Frontal cortex (tissue), 4 donors: Measurements from ENCODE around the gene ARL4C. TPM values are rescaled to one million over a fixed set of nuclear protein-coding genes. Genes with fewer than 3 reads are reported as not detected.
"Not testable (repeated sequence)": the region's sequence is repeated elsewhere in the genome, so short reads cannot be mapped to it uniquely, and the experiment has no call there.

Experiments
- DNase-seq, 2 donors: peaks; one replicate each; pipeline ENCODE4 v3.0.0; 2012; ENCODE audit warnings: low spot score in 2 of 2
- FAIRE-seq: peaks from 2 replicates; lab custom pipeline; 2012; peaks lifted over from hg19 to GRCh38; lab: Jason Lieb, UNC
- total RNA-seq: library from RNA; depleted of rRNA; stranded (reverse); fragments of >200 nt; gene quantifications from one replicate; pipeline ENCODE4 v1.2.3, GENCODE V29; 2014
- donor health status: control.
- donor health status: control.
- donor health status: control.

ARL4C gene
- total RNA-seq, 1 donor from 2014 or later, result 41.2 TPM

GRCh38 chr2:234480337-234480736 lies 16.5 kb downstream of the ARL4C start:
- DNase-seq, result no peak
- no peak for FAIRE-seq

DNA sequence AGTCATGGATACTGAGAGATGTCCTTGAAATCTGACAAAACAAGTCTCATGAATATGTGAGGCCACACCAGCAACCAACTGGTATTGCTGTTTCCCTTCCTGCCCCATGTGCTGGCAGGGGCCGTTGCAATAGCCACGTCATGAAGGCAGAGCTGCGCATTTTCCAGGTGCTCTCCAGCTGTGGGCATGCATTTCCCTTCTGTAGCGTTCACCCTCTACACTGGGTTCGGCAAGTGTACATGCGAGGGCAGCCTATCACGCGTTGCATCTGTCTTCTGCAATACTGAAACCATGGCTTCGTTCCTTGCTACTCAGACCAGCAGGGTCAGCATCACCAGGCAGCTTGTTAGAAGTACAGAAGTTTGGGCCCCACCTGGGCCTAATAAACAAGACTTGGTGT lies 17.4 kb downstream of the ARL4C start:
- DNase-seq, result no peak
- FAIRE-seq, result no peak

DNA sequence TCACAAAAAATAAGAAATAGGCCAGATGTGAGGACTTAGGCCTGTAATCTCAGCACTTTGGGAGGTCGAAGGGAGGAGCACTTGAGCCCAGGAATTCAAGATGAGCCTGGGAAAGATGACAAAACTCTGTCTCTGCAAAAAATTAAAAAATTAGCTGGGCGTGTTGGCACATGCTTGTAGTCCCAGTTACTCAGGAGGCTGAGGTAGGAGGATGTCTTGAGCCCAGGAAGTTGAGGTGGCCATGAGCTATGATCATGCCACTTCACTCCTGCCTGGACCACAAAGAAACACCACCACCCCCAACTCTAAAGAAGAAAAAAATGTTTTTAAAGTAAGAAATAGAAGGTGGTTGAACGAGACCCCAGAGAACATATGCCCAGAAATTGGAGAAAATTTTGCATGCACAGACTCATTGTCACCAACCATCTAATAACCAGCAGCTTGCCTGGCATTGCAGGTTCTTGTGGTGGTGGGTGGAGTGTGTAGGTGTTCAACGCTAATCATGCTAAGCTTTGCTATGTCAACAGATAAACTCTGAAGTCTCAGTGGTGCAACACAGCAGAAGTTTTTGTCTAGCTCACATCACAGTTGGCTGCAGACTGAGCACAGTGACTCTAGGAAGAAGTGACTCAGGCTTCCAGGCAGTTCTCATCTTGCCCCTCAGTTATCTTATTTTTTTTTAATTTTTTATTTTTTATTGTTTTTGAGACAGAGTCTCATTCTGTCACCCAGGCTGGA lies 18.6 kb downstream of the ARL4C start:
- no peak for FAIRE-seq
- DNase-seq, result no peak

GRCh38 chr2:234476766-234477165 lies 20.1 kb downstream of the ARL4C start:
- no peak for FAIRE-seq

GRCh38 chr2:234474654-234475053 lies 22.2 kb downstream of the ARL4C start:
- DNase-seq (no peak), FAIRE-seq (no peak)

More at GRCh38 chr2:234476766-234477165, 20.1 kb downstream of the ARL4C start:
- DNase-seq, result no peak

DNA sequence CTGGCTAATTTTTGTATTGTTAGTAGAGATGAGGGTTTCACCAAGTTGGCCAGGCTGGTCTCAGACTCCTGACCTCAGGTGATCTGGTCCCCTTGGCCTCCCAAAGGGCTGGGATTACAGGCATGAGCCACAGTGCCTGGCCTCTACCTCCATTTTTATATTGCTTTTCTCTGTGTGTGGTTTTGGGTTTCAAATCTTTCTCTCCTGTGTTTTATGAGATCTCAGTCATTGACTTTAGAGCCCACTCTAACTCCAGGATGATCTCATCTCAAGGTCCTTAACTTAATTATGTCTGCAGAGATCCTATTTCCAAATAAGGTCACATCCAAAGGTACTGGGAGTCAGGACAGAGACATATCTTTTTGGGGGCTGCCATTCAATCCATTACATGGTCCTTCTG lies 24.7 kb downstream of the ARL4C start:
- FAIRE-seq, result no peak
- DNase-seq, result no peak

DNA sequence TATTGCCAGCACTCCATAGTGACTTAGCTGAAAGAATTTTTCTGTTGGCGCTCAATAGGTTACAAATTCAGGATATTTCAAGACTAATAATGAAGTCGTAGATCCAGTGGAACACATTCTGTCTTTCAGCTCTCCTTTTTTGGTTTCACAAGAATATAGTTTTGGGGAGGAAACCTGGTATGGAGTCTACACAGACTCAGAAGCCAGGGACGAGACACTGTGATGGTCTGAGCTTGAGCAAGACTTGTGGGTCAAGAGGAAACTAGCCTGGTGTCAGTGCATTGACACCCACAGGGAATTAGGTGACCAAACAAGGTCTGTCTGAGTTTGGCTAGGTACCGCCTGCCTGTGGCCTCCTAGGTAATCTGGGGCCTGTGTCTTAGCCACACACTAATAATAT lies 26.9 kb downstream of the ARL4C start:
- no peak for FAIRE-seq
- DNase-seq, result no peak

- DNase-seq, result no peak
Observed at GRCh38 chr2:234469251-234469845, 27.5 kb downstream of the ARL4C start.

GRCh38 chr2:234468503-234468902 lies 28.4 kb downstream of the ARL4C start:
- FAIRE-seq (no peak), DNase-seq (no peak)

More at GRCh38 chr2:234469251-234469845, 27.5 kb downstream of the ARL4C start:
- FAIRE-seq, result no peak

- DNase-seq (no peak), FAIRE-seq (no peak)
Observed at GRCh38 chr2:234467289-234467688, 29.6 kb downstream of the ARL4C start.

DNA sequence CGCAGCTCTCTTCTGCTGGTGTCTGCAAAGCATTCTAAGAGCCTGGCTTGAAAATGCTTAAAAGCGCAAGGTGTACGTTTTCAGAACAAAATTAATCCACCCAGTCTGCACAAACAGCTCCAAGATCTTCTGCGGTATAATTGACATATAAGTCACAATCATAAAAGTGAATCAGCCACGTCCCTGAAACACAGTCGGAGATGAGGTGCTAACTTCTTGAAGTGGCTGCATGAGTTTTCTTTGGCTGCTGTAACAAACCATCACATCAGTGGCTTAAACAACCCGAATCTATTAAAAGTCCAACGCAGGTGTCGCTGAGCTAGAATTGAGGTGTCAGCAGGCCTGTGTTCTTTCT lies 32.6 kb downstream of the ARL4C start:
- FAIRE-seq (no peak), DNase-seq (no peak)

- DNase-seq, result no peak
- no peak for FAIRE-seq
Observed at GRCh38 chr2:234463626-234464290, 33.1 kb downstream of the ARL4C start.

- no peak for FAIRE-seq
- no peak for DNase-seq
Observed at GRCh38 chr2:234462218-234462992, 34.5 kb downstream of the ARL4C start.

GRCh38 chr2:234459401-234460009 lies 37.4 kb downstream of the ARL4C start:
- DNase-seq (no peak), FAIRE-seq (no peak)

DNA sequence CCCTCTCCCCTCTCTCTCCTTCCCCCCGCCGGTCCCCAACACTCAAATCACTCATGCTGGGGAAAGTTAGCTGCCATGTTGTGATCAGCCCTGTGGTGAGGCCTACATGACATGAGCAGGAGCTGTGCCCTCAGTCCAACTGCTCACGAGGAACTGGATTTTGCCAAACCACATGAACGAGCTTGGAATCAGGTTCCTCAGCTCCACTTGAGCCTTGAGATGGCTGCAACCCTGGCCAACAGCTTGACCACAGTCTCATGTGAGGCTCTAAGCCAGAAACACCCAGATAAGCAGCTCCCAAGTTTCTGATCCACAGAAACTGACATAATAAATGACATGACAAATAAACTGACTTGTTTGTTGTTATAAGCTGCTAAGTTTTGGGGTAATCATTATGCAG lies 38.4 kb downstream of the ARL4C start:
- DNase-seq (no peak), FAIRE-seq (no peak)

GRCh38 chr2:234457421-234457820 lies 39.5 kb downstream of the ARL4C start:
- no peak for FAIRE-seq
- DNase-seq, result no peak

DNA sequence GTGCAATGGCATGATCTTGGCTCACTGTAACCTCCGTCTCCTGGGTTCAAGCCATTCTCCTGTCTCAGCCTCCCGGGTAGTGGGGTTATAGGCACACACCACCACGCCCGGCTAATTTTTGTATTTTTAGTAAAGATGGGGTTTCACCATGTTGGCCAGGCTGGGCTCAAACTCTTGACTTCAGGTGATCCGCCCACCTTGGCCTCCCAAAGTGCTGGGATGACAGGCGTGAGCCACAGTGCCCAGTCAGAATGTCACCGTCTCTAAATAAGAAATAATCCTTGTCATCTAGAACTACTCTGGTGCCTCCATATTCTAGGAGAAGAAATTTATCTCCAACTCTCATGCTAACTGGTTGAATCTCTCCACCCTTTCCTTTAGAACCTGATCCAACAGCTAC lies 41.6 kb downstream of the ARL4C start:
- FAIRE-seq, DNase-seq: not testable (repeated sequence)

GRCh38 chr2:234454433-234454832 lies 42.4 kb downstream of the ARL4C start:
- no peak for DNase-seq
- no peak for FAIRE-seq

- DNase-seq, result no peak
Observed at GRCh38 chr2:234453216-234453615, 43.7 kb downstream of the ARL4C start.

More at GRCh38 chr2:234453216-234453615, 43.7 kb downstream of the ARL4C start:
- FAIRE-seq, result no peak
